HG03378 (cell line): ENCODE results near the gene SHANK1.
"Not testable (repeated sequence)": the region's sequence is repeated elsewhere in the genome, so short reads cannot be mapped to it uniquely, and the experiment has no call there.

Experiments used
- ATAC-seq: cut with Tn5 transposase; IDR thresholded peaks from one replicate; pipeline ENCODE4 v1.9.1; 2021; ENCODE audit warnings: mild to moderate bottlenecking, moderate library complexity; ENCODE audit not compliant: unreplicated experiment

The SHANK1 gene

DNA sequence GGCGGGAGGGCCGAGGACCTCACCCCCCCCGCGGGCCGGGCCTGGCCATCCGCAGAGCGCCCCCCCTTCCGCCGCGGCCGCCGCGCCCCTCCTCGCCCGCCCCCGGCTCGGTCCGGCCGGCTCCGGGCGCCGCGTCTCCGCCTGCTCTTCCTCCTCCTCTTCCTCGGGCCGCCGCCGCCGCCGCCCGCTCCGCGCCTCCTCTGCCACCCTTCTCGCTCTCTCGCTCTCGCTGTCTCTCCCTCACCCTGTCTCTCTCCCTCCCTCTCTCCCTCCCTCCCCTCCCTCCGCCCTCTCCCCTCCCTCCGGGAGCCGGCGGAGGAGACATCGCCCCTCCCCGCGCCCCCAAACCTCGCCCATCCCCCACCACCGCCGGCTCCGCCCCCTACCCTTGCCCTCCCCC, at the start of gene SHANK1:
Gene SHANK1, minus strand, starts transcription at position 237 of the 400 bp plus-strand sequence. CDS start 2,883 bp downstream, outside the sequence.
- ATAC-seq = no peak

DNA sequence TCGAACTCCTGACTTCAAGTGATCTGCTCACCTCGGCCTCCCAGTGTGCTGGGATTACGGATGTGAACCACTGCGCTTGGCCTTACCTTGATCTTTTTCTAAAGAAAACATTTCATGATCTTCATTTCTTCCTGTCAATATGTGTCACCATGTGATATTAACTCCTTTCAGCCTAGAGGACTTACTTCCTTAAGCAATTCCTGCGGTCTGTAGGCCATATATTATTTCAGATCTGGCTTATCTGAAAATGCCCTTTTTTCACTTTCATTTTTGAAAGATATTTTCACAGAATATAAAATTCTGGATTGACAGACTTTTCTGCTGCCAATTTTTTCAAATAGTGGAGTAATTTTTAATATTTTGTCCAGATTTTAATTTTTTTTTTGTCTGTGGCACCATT, 48.7 kb upstream of the SHANK1 start:
- ATAC-seq = no peak

DNA sequence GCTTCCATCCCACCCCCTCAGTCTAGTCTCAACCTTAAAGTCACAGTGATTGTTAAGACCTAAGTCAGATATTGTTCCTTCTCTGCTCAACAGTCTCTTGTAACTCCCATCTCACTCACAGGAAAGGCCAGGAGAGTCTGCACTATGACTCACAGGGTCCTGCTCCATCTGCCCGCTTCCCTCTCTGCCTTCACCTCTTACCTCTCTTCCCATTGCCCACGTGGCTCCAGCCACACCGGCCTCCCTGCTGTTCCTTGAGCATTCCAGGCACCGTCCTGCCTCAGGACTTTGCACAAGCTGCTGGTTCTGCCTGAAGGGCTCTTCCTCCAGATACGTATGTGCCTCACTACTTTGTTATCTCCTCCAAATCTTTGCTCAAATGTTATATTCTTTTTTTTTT, 47.7 kb upstream of the SHANK1 start:
- not testable (repeated sequence) for ATAC-seq

DNA sequence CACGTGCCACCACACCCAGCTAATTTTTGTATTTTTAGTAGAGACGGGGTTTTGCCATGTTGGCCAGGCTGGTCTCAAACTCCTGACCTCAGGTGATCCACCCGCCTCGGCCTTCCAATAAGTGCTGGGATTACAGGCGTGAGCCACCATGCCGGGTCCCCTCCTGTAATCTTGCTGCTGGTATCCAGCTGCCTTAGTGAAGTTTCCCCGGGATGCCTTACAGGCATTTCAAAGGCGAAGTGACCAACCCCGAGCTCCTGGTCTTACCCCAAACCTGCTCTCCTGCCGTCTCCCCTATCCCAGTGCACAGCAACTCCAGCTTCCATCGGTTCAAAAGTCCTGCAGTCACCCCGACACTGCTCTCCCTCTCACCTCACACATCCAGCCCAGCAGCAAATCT, 47.1 kb upstream of the SHANK1 start:
- ATAC-seq = not testable (repeated sequence)

DNA sequence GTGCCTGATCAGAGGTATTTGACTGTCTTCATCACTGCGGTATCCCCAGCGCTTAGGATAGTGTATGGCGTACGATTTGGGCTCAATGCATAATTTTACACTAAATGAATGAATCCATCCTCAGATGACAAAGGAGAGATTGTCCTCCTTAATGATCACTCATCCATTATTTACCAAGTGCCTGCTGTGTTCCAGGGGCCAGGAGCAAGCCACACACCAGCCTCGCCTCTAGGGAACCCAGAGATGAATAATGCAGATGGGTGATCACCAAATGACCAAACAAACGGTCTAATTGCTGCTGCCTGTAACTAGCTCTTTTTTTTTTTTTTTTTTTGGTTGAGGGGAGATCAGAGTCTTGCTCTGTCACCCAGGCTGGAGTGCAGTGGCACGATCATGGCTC, 44.8 kb upstream of the SHANK1 start:
- no peak for ATAC-seq

DNA sequence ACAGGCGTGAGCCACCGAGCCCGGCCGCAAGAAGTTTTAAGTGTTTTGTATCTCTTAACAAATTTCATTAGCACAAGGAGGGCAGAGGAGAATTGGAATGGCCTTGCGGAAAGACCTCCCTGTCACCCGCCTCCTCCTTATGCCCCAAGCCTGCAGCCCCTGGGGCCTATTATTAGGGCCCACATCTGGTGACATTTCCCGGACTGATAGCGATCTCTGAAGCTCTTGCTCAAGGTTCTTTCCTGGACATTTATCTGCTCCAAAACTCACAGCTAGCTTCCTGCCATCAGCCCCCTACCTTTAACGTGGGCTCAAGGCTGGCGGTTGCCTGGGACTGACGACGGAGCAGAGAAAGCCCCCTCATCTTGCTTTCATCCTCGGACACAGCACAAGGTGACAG, 43.9 kb upstream of the SHANK1 start:
- ATAC-seq = not testable (repeated sequence)

DNA sequence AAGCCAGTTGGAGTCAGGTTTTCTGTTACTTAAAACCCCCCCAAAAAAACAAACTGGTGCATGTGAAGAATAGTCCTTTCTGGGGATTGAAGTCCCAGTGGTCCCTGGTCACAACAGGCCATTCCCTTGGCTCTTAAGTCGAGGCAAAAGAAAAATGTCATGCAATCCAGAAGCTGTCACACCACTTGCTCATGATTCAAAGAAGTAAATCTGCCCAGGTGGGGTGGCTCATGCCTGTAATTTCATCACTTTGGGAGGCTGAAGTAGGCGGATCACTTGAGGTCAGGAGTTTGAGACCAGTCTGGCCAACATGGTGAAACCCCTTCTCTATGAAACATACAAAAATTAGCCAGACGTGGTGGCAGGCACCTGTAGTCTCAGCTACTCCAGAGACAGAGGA, 41.9 kb upstream of the SHANK1 start:
- not testable (repeated sequence) for ATAC-seq

DNA sequence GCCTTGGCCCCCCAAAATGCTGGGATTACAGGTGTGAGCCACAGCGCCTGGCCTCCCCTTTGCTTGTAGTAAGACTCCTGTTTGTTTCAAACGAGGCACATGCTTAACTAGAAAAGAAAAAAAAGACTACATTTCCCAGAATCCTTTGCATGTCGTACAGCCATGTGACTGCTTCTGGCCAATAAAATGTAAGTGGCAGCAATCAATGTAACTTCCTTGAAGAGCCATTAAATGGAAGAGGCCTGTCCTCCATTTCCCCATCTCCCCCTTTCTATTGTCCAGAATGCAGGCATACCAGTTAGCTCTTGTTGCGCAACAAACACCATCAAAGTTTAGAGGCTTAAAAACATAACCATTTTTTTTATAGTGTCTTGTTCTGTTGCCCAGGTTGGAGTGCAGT, 40.3 kb upstream of the SHANK1 start:
- no peak for ATAC-seq

DNA sequence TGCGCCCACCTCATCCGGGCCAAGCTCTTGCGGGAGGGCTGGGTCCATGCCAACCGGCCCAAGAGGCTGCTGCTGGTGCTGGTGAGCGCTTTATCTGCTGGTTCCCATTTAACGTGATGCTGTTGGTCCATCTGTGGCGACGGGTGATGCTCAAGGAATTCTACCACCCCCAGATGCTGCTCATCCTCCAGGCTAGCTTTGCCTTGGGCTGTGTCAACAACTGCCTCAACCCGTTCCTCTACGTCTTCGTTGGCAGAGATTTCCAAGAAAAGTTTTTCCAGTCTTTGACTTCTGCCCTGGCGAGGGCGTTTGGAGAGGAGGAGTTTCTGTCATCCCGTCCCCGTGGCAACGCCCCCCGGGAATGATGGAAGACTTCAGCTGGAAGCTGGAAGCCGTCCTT, 39.5 kb upstream of the SHANK1 start:
- not testable (repeated sequence) for ATAC-seq

DNA sequence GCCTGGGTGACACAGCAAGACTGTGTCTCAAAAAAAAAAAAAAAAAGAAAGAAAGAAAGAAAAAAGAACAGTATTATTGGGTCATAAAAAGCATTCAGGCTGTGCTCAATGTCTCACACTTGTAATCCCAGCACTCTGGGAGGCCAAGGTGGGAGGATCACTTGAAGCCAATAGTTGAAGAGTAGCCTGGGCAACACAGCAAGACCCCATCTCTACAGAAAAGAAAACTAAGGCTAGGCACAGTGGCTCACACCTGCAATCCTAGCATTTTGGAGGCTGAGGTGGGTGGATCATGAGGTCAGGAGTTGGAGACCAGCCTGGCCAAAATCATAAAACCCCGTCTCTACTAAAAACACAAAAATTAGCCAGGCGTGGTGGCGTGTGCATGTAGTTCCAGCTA, 38.0 kb upstream of the SHANK1 start:
- ATAC-seq = not testable (repeated sequence)

DNA sequence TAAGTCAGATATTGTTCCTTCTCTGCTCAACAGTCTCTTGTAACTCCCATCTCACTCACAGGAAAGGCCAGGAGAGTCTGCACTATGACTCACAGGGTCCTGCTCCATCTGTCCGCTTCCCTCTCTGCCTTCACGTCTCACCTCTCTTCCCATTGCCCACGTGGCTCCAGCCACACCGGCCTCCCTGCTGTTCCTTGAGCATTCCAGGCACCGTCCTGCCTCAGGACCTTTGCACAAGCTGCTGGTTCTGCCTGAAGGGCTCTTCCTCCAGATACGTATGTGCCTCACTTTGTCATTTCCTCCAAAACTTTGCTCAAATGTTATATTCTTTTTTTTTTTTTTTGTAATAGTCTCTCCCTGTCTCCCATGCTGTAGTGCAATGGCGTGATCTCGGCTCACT, 36.6 kb upstream of the SHANK1 start:
- not testable (repeated sequence) for ATAC-seq

DNA sequence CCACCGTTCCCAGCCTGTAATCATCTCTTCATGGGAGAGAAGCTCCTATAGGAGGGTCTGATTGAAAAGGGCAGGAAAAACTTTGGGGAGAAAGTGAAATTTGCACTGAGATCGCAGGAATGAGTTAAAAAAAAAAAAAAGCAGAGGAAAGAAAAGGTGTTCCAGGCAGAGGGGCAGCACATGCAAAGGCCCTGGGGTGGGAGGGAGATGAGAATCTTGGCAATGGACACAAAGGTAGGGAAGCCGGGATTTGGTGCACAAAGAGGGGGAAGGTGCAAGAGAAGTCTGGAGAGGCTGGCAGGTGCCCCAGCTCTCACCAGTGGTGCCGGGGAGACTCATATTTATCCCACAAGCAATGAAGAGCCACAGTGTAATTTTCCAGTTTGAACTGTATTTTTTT, 34.3 kb upstream of the SHANK1 start:
- no peak for ATAC-seq

DNA sequence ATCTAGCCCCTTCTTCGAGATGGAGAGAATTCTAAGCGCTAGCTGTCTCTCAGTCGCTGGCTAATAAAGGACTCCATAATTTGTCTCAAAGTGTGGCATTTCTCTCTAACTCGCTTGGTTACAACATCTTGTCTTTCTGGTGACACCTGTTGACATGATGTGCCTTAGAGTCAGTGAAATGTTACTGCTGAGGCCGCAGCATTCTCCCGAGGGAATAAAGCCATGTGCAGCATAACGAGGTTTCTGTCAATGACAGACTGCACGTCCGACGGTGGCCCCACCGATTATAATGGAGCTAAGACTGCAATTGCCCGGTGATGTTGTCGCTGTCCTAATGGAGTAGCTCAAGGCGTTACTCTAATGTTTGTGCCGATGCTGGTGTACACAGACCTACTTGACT, 30.4 kb upstream of the SHANK1 start:
- no peak for ATAC-seq

DNA sequence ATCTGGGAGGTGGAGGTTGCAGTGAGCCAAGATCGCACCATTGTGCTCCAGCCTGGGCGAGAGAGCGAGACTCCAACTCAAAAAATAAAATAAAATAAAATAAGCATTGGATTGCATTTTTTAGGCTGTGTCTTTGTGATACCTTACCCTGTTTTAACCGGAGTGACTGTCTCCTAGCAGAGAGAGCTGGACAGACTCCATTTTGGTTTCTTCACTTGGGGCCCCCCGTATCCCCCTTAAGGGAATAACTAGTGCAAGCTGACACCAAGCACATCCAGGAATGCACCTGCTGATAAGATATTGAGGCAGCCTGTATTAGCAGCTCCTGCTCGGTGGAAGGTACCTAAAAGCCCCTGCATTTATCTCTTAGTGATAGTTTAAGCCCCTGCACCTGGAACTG, 29.9 kb upstream of the SHANK1 start:
- ATAC-seq = no peak

DNA sequence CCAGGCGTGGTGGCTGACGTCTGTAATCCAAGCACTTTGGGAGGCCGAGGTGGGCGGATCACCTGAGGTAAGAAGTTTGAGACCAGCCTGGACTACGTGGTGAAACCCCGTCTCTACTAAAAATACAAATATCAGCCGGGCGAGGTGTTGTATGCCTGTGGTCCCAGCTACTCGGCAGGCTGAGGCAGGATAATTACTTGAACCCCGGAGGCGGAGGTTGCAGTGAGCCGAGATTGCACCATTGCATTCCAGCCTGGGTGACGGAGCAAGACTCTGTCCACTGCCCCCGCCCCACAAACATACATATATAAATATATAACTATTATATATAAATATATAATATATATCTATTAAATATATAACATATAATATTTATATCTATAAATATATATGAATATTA, 27.5 kb upstream of the SHANK1 start:
- ATAC-seq = not testable (repeated sequence)

DNA sequence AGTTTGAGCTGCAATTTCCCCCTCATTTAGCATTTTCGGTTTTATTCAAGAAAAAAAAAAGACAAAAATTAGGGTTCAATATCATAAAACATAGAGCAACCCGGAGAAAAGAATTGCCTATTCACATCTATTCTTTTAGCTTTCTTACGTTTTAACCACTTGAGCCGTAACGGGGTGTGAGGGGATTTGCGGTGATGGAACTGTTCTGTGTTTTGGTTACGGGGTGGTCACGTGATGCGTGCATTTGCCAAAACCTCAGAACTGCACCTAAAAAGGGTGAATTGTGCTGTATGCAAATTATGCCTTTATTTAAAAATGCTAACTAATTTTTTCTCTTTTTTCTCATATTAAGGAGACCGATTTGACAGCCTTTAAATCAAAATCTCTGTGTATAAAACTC, 25.6 kb upstream of the SHANK1 start:
- ATAC-seq = no peak

DNA sequence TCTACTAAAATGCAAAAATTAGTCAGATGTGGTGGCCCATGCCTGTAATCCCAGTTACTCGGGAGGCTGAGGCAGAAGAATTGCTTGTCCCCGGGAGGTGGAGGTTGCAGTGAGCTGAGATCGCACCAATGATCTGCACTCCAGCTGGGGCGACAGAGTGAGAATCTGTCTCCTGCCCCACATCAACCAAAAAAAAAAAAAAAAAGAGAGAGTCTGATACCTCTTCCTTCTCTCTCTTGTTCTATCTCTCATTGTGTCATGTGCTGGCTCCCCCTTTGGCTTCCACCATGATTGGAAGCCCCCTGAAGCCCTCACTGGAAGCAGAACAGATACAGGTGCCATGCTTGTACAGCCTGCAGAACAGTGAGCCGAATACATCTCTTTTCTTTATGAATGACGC, 23.9 kb upstream of the SHANK1 start:
- no peak for ATAC-seq

DNA sequence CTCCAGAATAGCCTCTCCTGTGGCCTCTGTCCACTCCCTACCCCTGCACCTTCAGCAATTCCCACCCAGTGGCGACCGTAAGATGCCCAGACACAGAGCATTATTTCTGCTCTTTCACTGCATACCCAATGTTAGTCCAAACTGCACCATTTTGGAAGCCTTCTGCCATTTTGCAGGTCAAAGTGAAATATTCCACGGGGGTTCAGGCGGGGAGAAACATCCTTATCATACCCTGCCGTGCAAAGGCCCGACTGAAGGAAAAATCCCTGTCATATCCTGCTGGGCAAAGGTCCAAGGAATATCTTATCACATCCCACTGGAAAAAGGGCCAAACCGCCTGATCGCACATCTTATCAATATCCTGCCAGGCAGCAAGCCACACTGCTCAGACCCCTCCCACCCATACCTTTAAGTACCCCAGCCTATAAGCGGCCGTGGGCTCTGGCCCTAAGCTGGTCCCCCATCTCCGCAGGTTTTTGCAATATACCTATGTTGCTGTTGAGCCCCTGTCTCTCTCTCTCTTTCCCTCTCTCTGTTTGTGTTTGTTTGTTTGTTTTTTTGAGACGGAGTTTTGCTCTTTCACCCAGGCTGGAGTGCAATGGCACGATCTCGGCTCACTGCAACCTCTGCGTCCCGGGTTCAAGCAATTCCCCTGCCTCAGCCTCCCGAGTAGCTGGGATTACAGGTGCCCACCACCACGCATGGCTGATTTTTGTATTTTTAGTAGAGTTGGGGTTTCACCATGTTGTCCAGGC, 21.8 kb upstream of the SHANK1 start:
- ATAC-seq = no peak

DNA sequence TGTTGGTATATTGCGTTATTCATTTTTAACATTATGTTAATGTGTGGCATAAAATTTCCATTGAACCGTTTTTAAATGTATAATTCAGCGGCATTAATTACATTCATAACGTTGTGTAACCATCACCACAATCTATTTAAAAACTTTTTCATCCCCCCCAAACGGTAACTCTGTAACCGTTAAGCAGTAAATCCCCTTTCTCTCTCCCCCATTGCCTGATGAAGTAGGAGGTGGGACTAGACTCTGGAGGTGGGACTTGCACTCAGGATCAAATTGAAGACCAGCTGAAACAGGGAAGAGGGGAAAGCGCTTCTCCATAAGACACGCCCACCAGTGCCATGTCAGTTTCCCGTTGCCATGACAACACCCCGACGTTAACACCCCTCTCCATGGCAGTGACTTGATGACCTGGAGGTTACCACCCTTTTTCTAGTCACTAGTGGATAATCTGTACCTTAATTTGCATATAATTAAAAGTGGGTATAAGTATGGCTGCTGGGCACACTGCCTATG, 20.4 kb upstream of the SHANK1 start:
- ATAC-seq = no peak

DNA sequence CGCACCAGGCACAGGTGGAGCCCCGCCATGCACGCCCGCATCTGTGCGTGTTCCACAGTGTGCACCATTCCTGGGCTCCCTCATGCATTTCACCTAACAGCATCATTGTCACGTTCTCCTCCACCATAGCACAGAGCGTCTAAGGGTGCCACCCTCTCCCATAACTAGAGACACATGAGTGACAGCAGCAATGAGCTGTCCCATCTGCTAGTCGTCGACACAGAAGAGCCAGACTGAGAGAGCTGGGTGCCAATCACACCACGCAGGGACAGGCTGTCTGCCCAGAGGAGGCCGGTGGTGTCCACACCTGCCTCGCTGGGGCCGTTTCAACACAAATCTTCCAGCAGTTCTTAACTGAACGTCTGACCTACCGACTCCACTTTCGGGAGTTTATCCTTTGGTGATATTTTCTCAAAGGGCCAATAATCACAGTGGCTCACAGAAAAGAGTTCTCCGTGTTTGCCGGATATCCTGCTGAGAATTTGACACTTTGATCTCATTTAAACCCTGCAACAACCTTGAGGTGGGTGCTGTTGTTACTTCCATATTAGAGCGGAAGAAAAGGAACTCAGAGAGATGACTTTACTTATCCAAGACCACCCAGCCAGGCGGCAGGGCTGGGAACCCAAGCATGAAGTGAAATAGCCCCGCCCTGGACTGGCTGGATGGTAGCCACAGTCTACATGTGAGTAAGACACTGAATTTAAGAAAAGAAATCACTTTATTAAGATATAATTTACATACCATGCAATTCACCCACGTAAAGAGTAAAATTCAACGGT, 19.7 kb upstream of the SHANK1 start:
- no peak for ATAC-seq

DNA sequence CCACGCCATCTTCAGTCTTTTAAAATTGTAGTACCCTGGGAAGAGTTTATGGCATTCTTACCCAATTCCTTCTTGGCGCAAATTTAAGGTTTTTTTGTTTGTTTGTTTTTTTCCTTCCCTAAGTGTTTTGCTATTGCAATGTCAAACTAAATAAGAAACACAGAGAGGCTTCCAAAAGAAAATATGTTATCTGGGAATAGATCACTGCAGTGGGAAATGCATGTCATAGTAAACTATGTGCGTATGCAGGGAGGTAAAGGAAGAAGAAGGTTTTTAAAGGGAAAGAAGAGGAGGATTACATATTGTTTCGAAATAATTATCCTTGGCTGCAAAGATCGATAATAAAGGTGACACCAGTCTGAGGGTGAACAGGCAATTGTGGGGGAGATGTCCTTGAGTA, 16.7 kb upstream of the SHANK1 start:
- ATAC-seq = no peak

DNA sequence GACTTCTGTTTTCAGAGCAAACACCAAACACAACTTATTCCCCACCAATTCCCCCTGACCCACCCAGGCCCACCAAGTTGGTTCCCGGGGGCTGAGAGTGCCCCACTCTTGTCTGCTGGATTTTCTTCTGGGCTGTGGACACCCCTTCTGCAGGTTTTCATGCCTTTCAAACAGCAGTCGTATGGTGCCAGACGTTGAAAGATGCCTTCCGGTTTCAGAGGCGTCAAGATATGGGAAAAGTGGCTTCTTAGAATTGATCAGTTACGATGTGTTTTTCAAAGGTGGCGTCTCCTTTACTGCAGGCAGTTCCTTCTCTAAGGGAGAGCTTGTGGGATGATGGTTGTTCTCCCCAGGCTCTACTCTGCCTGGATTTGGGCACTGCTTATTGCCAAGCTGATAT, 16.3 kb upstream of the SHANK1 start:
- no peak for ATAC-seq
